ENCODE measurements around the gene ERO1B.
A peak's percentile ranks its signal among the peaks of the same experiment; 100 is the strongest.
"Not testable (repeated sequence)": the region's sequence is repeated elsewhere in the genome, so short reads cannot be mapped to it uniquely, and the experiment has no call there.

ERO1B gene

GRCh38 chr1:236281654-236282424 is at the start of gene ERO1B:
ERO1B (minus strand) TSS chr1:236281958; CDS start chr1:236281783, 175 bp downstream.
- H3K27ac Mint-ChIP-seq: peak within 1 kb of the TSS; percentile 65
- H3K9me3 Mint-ChIP-seq: no peaks in the 10 kb centered on the region
- no peaks in the 10 kb centered on the region for H3K36me3 Mint-ChIP-seq (ENCODE audit: low read depth)
- H3K4me1 Mint-ChIP-seq (ENCODE audit: low read depth): peaks cover 26% of the 10 kb centered on the region
- H3K27me3 Mint-ChIP-seq (ENCODE audit: low read depth): peaks cover 8% of the 10 kb centered on the region
- peak within 1 kb of the TSS; percentile 85 for H3K4me3 Mint-ChIP-seq

- not testable (repeated sequence) for H3K27me3 Mint-ChIP-seq (ENCODE audit: low read depth); H3K27ac Mint-ChIP-seq; H3K4me3 Mint-ChIP-seq; H3K9me3 Mint-ChIP-seq; H3K4me1 Mint-ChIP-seq (ENCODE audit: low read depth); H3K36me3 Mint-ChIP-seq (ENCODE audit: low read depth)
Measured at GRCh38 chr1:236331412-236331811, 49.7 kb upstream of the ERO1B start.

- Mint-ChIP-seq H3K4me3 (no peak overlapping the region), H3K36me3 (ENCODE audit: low read depth) (no peaks in the 10 kb centered on the region), H3K27ac (no peak overlapping the region), H3K27me3 (ENCODE audit: low read depth) (peaks cover 3% of the 10 kb centered on the region), H3K9me3 (peaks cover 19% of the 10 kb centered on the region), H3K4me1 (ENCODE audit: low read depth) (no peaks in the 10 kb centered on the region)
Measured at GRCh38 chr1:236326432-236326831, 44.7 kb upstream of the ERO1B start.

GRCh38 chr1:236325567-236325966 is 43.8 kb upstream of the ERO1B start:
- Mint-ChIP-seq H3K27me3 (ENCODE audit: low read depth) (peaks cover 3% of the 10 kb centered on the region), H3K4me3 (no peak overlapping the region), H3K4me1 (ENCODE audit: low read depth) (no peaks in the 10 kb centered on the region), H3K9me3 (peaks cover 25% of the 10 kb centered on the region), H3K27ac (no peak overlapping the region), H3K36me3 (ENCODE audit: low read depth) (no peaks in the 10 kb centered on the region)

- H3K4me1 Mint-ChIP-seq (ENCODE audit: low read depth): no peaks in the 10 kb centered on the region
- no peak overlapping the region for H3K4me3 Mint-ChIP-seq
- peaks cover 3% of the 10 kb centered on the region for H3K27me3 Mint-ChIP-seq (ENCODE audit: low read depth)
- H3K27ac Mint-ChIP-seq: no peak overlapping the region
- no peaks in the 10 kb centered on the region for H3K36me3 Mint-ChIP-seq (ENCODE audit: low read depth)
- peaks cover 25% of the 10 kb centered on the region for H3K9me3 Mint-ChIP-seq
Measured at GRCh38 chr1:236323819-236324411, 42.2 kb upstream of the ERO1B start.

GRCh38 chr1:236322566-236323409 is 41.0 kb upstream of the ERO1B start:
- peaks cover 25% of the 10 kb centered on the region for H3K9me3 Mint-ChIP-seq
- no peak overlapping the region for H3K4me3 Mint-ChIP-seq
- H3K36me3 Mint-ChIP-seq (ENCODE audit: low read depth): no peaks in the 10 kb centered on the region
- no peak overlapping the region for H3K27ac Mint-ChIP-seq
- H3K27me3 Mint-ChIP-seq (ENCODE audit: low read depth): peaks cover 3% of the 10 kb centered on the region
- H3K4me1 Mint-ChIP-seq (ENCODE audit: low read depth): no peaks in the 10 kb centered on the region

- Mint-ChIP-seq H3K4me1 (ENCODE audit: low read depth) (no peaks in the 10 kb centered on the region), H3K36me3 (ENCODE audit: low read depth) (no peaks in the 10 kb centered on the region), H3K27me3 (ENCODE audit: low read depth) (peaks cover 3% of the 10 kb centered on the region), H3K27ac (no peak overlapping the region), H3K9me3 (peaks cover 25% of the 10 kb centered on the region), H3K4me3 (no peak overlapping the region)
Measured at GRCh38 chr1:236321101-236321500, 39.3 kb upstream of the ERO1B start.

GRCh38 chr1:236320671-236321070 is 38.9 kb upstream of the ERO1B start:
- Mint-ChIP-seq H3K4me3 (no peak overlapping the region), H3K27ac (no peak overlapping the region), H3K4me1 (ENCODE audit: low read depth) (no peaks in the 10 kb centered on the region), H3K36me3 (ENCODE audit: low read depth) (no peaks in the 10 kb centered on the region), H3K9me3 (peaks cover 25% of the 10 kb centered on the region), H3K27me3 (ENCODE audit: low read depth) (peaks cover 3% of the 10 kb centered on the region)

GRCh38 chr1:236320214-236320613 is 38.5 kb upstream of the ERO1B start:
- H3K4me3 Mint-ChIP-seq: no peak overlapping the region
- H3K27me3 Mint-ChIP-seq (ENCODE audit: low read depth): peaks cover 3% of the 10 kb centered on the region
- H3K9me3 Mint-ChIP-seq: peaks cover 25% of the 10 kb centered on the region
- no peak overlapping the region for H3K27ac Mint-ChIP-seq
- no peaks in the 10 kb centered on the region for H3K36me3 Mint-ChIP-seq (ENCODE audit: low read depth)
- no peaks in the 10 kb centered on the region for H3K4me1 Mint-ChIP-seq (ENCODE audit: low read depth)

GRCh38 chr1:236316437-236316836 is 34.7 kb upstream of the ERO1B start:
- peaks cover 6% of the 10 kb centered on the region for H3K9me3 Mint-ChIP-seq
- H3K27me3 Mint-ChIP-seq (ENCODE audit: low read depth): peaks cover 2% of the 10 kb centered on the region
- H3K4me1 Mint-ChIP-seq (ENCODE audit: low read depth): no peaks in the 10 kb centered on the region
- H3K27ac Mint-ChIP-seq: no peak overlapping the region
- H3K4me3 Mint-ChIP-seq: no peak overlapping the region
- H3K36me3 Mint-ChIP-seq (ENCODE audit: low read depth): no peaks in the 10 kb centered on the region

GRCh38 chr1:236315518-236315917 is 33.8 kb upstream of the ERO1B start:
- H3K27ac Mint-ChIP-seq: no peak overlapping the region
- H3K9me3 Mint-ChIP-seq: no peaks in the 10 kb centered on the region
- no peaks in the 10 kb centered on the region for H3K4me1 Mint-ChIP-seq (ENCODE audit: low read depth)
- no peak overlapping the region for H3K4me3 Mint-ChIP-seq
- H3K27me3 Mint-ChIP-seq (ENCODE audit: low read depth): peaks cover 2% of the 10 kb centered on the region
- H3K36me3 Mint-ChIP-seq (ENCODE audit: low read depth): no peaks in the 10 kb centered on the region

- H3K27ac Mint-ChIP-seq: no peak overlapping the region
- no peaks in the 10 kb centered on the region for H3K36me3 Mint-ChIP-seq (ENCODE audit: low read depth)
- peaks cover 3% of the 10 kb centered on the region for H3K27me3 Mint-ChIP-seq (ENCODE audit: low read depth)
- H3K4me1 Mint-ChIP-seq (ENCODE audit: low read depth): no peaks in the 10 kb centered on the region
- no peaks in the 10 kb centered on the region for H3K9me3 Mint-ChIP-seq
- no peak overlapping the region for H3K4me3 Mint-ChIP-seq
Measured at GRCh38 chr1:236315092-236315491, 33.3 kb upstream of the ERO1B start.

- not testable (repeated sequence) for H3K27me3 Mint-ChIP-seq (ENCODE audit: low read depth); H3K4me3 Mint-ChIP-seq; H3K4me1 Mint-ChIP-seq (ENCODE audit: low read depth); H3K27ac Mint-ChIP-seq; H3K9me3 Mint-ChIP-seq; H3K36me3 Mint-ChIP-seq (ENCODE audit: low read depth)
Measured at GRCh38 chr1:236314050-236314449, 32.3 kb upstream of the ERO1B start.

GRCh38 chr1:236313427-236313826 is 31.7 kb upstream of the ERO1B start:
- Mint-ChIP-seq H3K27ac (no peak overlapping the region), H3K36me3 (ENCODE audit: low read depth) (no peaks in the 10 kb centered on the region), H3K27me3 (ENCODE audit: low read depth) (peaks cover 6% of the 10 kb centered on the region), H3K4me1 (ENCODE audit: low read depth) (no peaks in the 10 kb centered on the region), H3K9me3 (no peaks in the 10 kb centered on the region), H3K4me3 (no peak overlapping the region)

GRCh38 chr1:236311040-236311439 is 29.3 kb upstream of the ERO1B start:
- H3K36me3 Mint-ChIP-seq (ENCODE audit: low read depth): no peaks in the 10 kb centered on the region
- H3K27me3 Mint-ChIP-seq (ENCODE audit: low read depth): peaks cover 6% of the 10 kb centered on the region
- H3K4me1 Mint-ChIP-seq (ENCODE audit: low read depth): no peaks in the 10 kb centered on the region
- no peaks in the 10 kb centered on the region for H3K9me3 Mint-ChIP-seq
- no peak overlapping the region for H3K27ac Mint-ChIP-seq
- no peak overlapping the region for H3K4me3 Mint-ChIP-seq
